Epithelial cell of prostate (primary cell): ENCODE data around the gene ALX4.

ENCODE experiments used
- DNase-seq: peaks from one replicate; pipeline ENCODE4 v3.0.0-alpha.2; 2011; ENCODE audit warnings: low read depth, low spot score
- H3K27ac ChIP-seq: fragments of 450-650 bp; 2 replicates; pipeline ENCODE4 v1.5.1; 2017; ENCODE audit warnings: mild to moderate bottlenecking

Gene ALX4

DNA sequence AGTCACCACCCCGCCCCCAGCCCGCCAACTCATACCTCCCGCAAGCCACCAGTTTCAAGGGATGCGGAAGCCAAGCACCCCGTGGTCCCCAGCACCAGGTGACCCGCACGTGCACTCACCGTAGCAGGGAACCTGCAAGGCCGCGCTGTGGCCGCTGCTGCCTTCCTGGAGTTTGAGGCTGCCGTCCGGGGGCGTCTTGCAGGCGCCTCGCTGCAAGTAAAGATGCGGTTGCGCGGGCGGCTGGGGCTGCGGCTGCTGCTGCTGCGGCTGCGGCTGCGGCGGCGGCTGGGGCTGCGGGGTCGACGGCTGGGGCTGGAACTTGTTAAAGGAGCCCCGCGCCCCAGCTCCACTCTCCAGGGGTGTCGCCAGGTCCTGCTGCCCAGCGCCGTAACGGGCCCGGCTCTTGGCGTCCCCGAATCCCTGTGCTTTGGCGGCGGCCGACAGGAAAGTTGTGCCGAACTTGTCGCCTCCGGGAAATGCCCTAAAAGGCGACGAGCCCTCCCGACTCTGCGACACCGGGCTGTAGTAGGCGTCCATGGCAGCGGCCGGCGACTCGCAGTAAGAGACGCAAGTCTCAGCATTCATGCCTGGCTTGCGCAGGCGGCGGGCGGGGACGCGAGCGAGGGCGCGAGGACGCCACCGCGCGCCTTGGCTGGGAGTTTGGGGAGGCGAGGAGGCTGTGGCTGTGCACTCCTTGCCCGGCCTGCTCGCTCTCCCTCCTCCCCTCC, at the start of gene ALX4:
TSS of gene ALX4 (minus strand) at position 662 of the 728 bp plus-strand sequence. CDS start at position 585, 77 bp downstream.
- DNase-seq = no peak
- no peak within 1 kb of the TSS for H3K27ac ChIP-seq

DNA sequence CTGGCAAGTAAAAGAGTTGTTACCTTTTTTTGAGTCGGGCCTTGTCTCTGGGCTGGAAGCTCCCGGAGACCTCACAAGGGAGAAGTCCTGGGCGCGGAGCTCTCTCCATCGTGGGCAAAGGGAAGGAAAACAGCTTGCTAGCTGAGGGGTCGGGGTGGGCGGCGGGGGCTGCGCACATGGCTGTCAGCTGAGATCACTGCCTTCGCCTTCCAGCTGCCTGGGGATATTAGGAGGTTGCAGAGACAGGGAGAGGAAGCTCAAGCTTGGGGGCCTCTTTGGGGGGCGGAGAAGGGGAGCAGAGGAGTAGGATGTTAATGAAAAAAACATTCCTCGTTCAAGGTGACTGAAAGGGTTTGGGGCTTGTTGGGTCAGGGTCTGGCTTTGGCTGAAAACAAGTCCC, 49.2 kb upstream of the ALX4 start:
- no peak overlapping the region for H3K27ac ChIP-seq
- DNase-seq = no peak

- DNase-seq = no peak
- no peak overlapping the region for H3K27ac ChIP-seq
Measured at GRCh38 chr11:44358713-44359112, 48.8 kb upstream of the ALX4 start.

DNA sequence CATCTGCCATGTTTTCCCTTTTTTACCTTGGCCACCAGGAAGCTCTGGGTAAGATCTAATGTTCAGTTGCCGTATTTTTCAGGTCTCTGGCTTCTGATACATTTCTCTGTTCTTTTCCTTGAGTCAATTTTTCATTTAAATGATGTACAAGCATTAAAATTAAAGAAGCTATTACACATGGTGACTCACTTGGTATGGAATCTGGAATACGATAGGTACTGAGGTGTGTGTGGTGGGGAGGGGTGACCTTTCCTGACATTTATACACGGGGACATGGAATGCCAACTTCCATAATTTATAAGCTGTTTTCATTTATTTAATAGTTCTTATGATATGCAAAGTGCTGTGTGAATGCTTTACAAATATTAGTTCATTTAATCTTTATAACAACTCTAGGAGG, 47.8 kb upstream of the ALX4 start:
- no peak for DNase-seq
- no peak overlapping the region for H3K27ac ChIP-seq

GRCh38 chr11:44356351-44356750, 46.4 kb upstream of the ALX4 start:
- no peak overlapping the region for H3K27ac ChIP-seq
- no peak for DNase-seq

GRCh38 chr11:44351898-44352498, 42.1 kb upstream of the ALX4 start:
- no peak for DNase-seq
- no peak overlapping the region for H3K27ac ChIP-seq

DNA sequence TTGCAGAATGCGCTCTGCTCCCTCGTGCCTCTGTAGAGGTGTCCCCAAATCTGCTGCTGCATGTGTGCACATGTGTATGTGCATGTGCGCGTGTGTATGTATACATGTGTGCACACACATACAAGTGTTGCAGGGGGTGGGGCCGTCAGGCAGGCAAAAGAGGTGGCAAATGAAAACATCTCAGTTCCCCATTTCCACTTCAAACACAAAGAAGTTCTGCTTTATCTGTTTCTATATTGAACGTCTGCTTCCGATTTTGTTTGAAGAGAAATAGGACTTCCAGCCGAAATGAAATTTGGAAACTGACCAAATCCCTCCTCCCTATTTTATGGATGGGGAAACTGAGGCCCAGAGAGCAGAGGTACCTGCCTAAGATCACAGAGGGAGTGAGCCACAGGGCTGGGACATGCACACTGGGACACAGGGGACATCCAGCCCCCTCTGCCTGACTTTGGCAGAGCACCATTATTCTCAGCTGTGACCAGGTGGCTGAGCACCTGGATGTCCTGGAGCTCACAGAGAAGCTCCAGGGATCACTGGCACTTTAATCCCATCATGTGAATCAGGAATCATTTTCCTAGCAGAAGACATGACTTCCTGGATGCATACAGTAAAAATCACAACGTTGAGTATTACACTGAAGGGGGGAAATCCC, 41.2 kb upstream of the ALX4 start:
- no peak overlapping the region for H3K27ac ChIP-seq

DNA sequence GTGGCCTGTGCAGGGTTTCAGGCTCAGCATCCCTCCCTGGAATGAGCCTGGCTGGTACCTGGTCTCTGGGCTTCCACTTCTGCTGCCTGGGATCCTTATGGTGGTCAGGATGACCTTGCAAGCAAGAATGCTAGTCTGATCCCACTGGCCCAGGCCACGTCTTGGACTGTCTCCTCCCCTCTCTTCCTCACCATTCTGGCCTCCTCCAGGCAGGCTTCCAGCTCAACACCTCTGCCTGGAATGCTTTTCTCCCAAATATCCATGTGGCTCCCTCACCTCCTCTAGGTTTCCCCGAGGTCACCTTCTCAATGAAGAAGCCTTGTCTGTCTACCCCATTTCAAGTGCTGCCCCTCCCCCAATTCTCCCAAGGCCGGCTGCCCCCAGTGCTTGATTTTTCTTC, 39.4 kb upstream of the ALX4 start:
- H3K27ac ChIP-seq = no peak overlapping the region

More for the DNA sequence above, 41.2 kb upstream of the ALX4 start:
- DNase-seq = no peak

GRCh38 chr11:44348721-44349120, 38.8 kb upstream of the ALX4 start:
- no peak overlapping the region for H3K27ac ChIP-seq
- no peak for DNase-seq

More for the DNA sequence above, 39.4 kb upstream of the ALX4 start:
- DNase-seq = no peak

GRCh38 chr11:44348114-44348513, 38.2 kb upstream of the ALX4 start:
- H3K27ac ChIP-seq = no peak overlapping the region

DNA sequence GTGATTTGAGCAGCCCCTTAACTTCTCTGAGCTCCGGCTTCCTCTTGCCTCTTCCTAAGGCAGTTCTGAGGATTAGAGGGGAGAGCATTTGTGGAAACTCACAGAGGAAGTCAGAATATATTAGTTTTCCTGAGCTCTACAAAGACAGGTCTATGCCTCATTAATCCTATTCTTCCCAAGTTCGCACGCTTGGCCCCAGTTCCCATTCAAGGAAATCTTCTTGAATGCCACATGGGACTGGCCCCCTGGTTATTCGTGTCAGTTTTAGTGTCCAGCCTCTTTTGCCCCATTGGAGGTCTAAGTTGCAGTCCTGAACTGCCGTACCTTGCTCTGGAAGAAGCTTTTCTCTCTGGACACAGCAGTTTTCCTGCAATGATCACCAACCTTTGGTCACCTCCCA, 37.6 kb upstream of the ALX4 start:
- DNase-seq = no peak
- H3K27ac ChIP-seq = no peak overlapping the region

More at GRCh38 chr11:44348114-44348513, 38.2 kb upstream of the ALX4 start:
- DNase-seq = no peak

DNA sequence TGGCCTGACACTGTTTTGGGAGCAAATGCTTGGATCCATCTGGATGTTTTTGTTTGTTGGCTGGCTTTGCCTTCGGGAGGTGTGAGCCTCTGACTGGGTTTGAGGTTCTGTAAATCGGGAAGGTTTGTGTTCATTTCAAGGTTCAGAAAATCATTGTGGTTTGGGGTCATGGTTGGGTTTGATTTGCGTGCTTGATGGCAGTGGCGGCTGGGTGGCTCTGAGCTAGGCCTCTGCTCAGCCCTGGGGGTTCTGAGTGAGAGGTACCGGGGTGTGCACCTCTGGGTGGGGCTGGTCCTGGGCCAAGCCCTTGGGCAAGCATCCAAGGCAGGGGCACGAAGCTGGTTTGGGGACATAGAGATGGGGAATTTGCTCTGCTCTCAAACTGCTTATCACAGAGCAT, 37.0 kb upstream of the ALX4 start:
- no peak for DNase-seq
- no peak overlapping the region for H3K27ac ChIP-seq

DNA sequence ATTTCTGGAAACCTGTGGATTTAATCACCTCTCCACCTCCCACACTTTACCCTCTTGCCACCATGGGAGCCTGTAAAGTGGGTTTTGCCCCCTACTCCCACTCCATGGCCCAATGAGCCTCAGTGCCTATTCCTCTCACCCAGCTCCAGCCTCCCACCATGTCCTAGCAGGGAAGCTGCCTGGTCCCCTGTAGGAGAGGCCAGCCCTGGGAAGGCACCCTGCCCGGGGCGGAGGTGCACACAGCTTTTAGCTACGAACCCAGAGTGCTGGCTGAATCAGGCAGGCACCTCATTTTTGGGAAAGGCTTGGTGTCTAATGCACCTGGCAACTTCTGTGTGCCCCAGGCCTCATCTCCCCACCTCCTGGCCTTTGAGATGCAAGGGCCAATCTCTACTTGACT, 35.8 kb upstream of the ALX4 start:
- H3K27ac ChIP-seq = no peak overlapping the region
- DNase-seq = no peak

DNA sequence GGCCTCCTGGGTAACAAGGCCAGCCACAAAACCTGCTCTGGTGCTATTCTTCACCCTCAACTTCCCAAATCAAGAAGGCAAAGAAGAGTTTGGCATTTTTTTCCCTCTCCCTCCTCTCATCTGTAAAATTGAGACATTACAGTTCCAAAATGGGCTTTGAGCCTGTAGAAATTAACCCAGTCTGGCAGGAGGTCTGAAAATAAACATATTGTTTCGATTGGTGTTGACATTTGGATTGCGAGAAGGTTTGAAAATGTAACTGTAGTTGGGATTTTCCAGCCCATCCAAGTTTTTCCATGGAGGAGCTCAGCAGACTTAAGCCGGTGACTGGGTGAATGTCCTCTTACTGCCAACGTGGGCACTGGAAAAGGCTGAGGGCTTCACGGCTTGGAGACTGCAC, 35.0 kb upstream of the ALX4 start:
- H3K27ac ChIP-seq = no peak overlapping the region
- no peak for DNase-seq

- no peak overlapping the region for H3K27ac ChIP-seq
- DNase-seq = no peak
Measured at GRCh38 chr11:44344423-44344820, 34.5 kb upstream of the ALX4 start.

GRCh38 chr11:44343778-44344422, 34.0 kb upstream of the ALX4 start:
- DNase-seq = no peak
- H3K27ac ChIP-seq = no peak overlapping the region

- H3K27ac ChIP-seq = no peak overlapping the region
- DNase-seq = no peak
Measured at GRCh38 chr11:44342616-44343015, 32.7 kb upstream of the ALX4 start.

DNA sequence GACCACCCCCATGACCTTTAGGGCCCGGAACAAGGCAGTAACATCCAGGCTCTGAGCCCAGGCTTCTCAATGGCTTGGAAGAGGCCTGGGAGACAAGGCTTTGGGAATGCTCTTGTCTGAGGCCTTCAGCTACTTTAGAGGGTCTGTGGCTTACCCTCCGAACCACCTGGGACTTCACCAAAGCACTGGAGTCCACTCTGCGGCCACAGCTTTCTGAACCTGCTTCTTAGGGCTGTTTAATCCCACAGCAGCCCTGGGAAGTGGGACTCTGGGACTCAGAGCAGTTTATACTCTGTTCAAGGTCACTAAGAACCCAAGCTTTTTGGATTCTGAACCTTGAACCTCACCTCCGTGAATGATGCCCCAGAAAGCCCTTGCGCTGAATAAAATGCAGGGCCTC, 30.7 kb upstream of the ALX4 start:
- DNase-seq = no peak
- no peak overlapping the region for H3K27ac ChIP-seq

GRCh38 chr11:44339530-44339883, 29.6 kb upstream of the ALX4 start:
- no peak for DNase-seq
- H3K27ac ChIP-seq = no peak overlapping the region

DNA sequence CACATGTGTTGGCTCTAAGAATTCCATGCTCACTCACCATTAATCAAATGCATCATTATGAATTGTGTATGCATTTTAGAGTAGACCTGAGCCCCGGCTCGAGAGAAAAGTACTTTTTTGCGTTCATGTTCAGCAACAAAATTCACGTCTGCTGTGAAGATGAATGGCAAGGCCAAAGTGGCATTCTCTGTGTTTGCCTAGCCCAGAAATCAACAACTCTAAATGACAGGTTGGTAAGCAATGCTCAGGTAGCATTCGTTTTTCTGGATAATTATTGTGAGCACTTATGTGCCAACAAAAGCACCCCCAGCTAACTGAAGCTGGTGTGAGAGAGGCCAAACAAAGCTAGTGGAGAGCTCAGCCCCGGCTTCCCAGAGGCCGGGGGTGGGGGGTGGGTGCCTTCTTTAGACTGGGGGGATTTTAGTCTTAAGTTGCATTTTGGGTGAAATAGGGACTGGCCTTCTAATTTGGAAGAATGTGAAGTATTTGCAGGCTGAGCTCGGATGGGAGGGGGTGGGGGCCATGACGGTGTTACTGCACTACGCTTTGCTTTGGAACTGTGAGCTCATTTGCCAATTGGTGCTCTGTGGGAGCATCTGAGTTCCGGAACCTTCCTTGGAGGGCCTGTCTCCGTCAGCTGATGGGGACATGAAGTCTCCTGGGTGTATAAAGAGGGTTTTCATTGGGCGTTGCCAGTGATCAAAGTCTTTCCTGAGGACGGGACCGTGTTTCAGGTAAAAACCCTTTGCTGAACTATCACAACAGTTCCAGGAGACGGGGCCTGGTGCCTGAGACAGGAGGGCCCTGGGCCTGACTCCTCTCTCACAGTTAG, 29.0 kb upstream of the ALX4 start:
- no peak for DNase-seq
- H3K27ac ChIP-seq = no peak overlapping the region
